Colon (tissue), 2 donors: ENCODE measurements around the gene PPP1R8.

Experiments used
- FAIRE-seq: peaks from 2 replicates; lab custom pipeline; 2012; peaks lifted over from hg19 to GRCh38; lab: Jason Lieb, UNC
- donor health status: control.
- donor health status: control.

PPP1R8 gene

DNA sequence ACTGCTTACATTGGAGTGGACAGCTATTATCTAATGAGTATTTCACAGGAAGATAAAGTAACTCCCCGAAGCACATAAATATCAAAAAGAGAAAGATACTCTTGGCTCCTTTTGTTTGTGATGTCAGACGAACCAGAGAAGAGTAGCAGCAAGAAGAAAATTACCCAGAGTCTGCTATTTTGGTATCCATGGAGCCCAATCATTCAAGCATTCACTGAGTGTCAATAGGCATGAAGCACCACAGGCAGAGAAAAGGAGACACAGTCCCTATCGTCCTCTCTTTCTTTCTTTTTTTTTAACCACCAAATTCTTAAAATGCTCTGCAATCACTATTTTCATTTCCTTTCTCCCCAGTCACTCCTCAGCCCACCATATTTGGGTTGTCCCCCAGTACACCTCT is 63.9 kb downstream of the PPP1R8 start:
- FAIRE-seq = no peak
